Fibroblast of lung (primary cell): ENCODE data around the gene GDF9. TPM values are rescaled to one million over a fixed set of nuclear protein-coding genes. Genes with fewer than 3 reads are reported as not detected.
"Not testable (repeated sequence)": the region's sequence is repeated elsewhere in the genome, so short reads cannot be mapped to it uniquely, and the experiment has no call there.

Experiments used
- DNase-seq, 2 donors: peaks; one replicate each; pipeline versions ENCODE4 v3.0.0 to v3.0.0-alpha.2; 2010; ENCODE audit warnings: low read depth in 2 of 2
- H2AFZ ChIP-seq: 2 replicates; pipeline ENCODE4 v1.5.1; 2012; ENCODE audit warnings: low read length, control low read depth, inconsistent platforms
- H3K27ac ChIP-seq: 2 replicates; pipeline ENCODE4 v1.5.1; 2011; ENCODE audit warnings: low read length, control low read depth; ENCODE audit not compliant: insufficient read depth
- H3K27me3 ChIP-seq: 2 replicates; pipeline ENCODE4 v1.5.1; 2011; ENCODE audit warnings: mild to moderate bottlenecking, low read length; ENCODE audit not compliant: control insufficient read depth, insufficient read depth
- H3K36me3 ChIP-seq: 2 replicates; pipeline ENCODE4 v1.5.1; 2011; ENCODE audit warnings: low read length; ENCODE audit not compliant: control insufficient read depth, insufficient read depth
- H3K4me1 ChIP-seq: 2 replicates; pipeline ENCODE4 v1.5.1; 2011; ENCODE audit warnings: low read length; ENCODE audit not compliant: control insufficient read depth, insufficient read depth; ENCODE audit errors: extremely low read depth
- H3K4me2 ChIP-seq: 2 replicates; pipeline ENCODE4 v1.5.1; 2011; ENCODE audit warnings: low read length, control low read depth; ENCODE audit not compliant: insufficient read depth; ENCODE audit errors: extremely low read depth
- H3K4me3 ChIP-seq, 4 experiments: fragments of 200-600 bp in 1 of 4; sonication (generic) in 1 of 4; replicated peaks in 1 of 4; 2 replicates each; pipeline ENCODE4 v1.5.1; 2011 to 2016; ENCODE audit warnings: low read length in 4 of 4, low read depth in 3 of 4, mild to moderate bottlenecking in 3 of 4, control low read depth in 2 of 4, inconsistent platforms in 1 of 4, mixed read lengths in 1 of 4; ENCODE audit not compliant: insufficient read depth in 1 of 4; ENCODE audit errors: control extremely low read depth in 1 of 4
- H3K79me2 ChIP-seq: 2 replicates; pipeline ENCODE4 v1.5.1; 2012; ENCODE audit warnings: mild to moderate bottlenecking, low read length, inconsistent platforms; ENCODE audit not compliant: control insufficient read depth, insufficient read depth
- H3K9ac ChIP-seq: 2 replicates; pipeline ENCODE4 v1.5.1; 2011; ENCODE audit warnings: mild to moderate bottlenecking, low read length, control low read depth; ENCODE audit not compliant: insufficient read depth
- H3K9me3 ChIP-seq: 2 replicates; pipeline ENCODE4 v1.5.1; 2012; ENCODE audit warnings: low read depth, low read length; ENCODE audit not compliant: control insufficient read depth, insufficient read depth
- H4K20me1 ChIP-seq: 2 replicates; pipeline ENCODE4 v1.5.1; 2011; ENCODE audit warnings: low read length; ENCODE audit not compliant: control insufficient read depth, insufficient read depth; ENCODE audit errors: extremely low read depth
- EZH2 ChIP-seq: IDR thresholded peaks from 2 replicates; pipeline ENCODE4 v1.5.1; 2012; ENCODE audit warnings: low read length, control low read depth, mild to moderate bottlenecking; ENCODE audit errors: missing control alignments
- polyA plus RNA-seq, 2 donors: library from polyadenylated mRNA; depleted of rRNA in 1 of 2; stranded (reverse) in 1 of 2; unstranded in 1 of 2; fragments of >200 nt; gene quantifications; 2 replicates each; pipeline ENCODE4 v1.2.1, GENCODE V29; 2011 to 2012; ENCODE audit warnings: missing spikeins in 1 of 2
- total RNA-seq: library from RNA; depleted of rRNA; stranded (reverse); fragments of >200 nt; gene quantifications from 2 replicates; pipeline ENCODE4 v1.2.1, GENCODE V29; 2014
- TF ChIP-seq, protein P1 (sequence below), 2 donors: IDR thresholded peaks in 1 of 2; conservative IDR thresholded peaks in 1 of 2; 1 replicate in 1 of 2; 2 replicates in 1 of 2; pipeline ENCODE4 v1.5.1; 2011 to 2012; ENCODE audit warnings: low read length in 2 of 2, control low read depth in 1 of 2, inconsistent platforms in 1 of 2, low read depth in 1 of 2, mild to moderate bottlenecking in 1 of 2

The GDF9 gene
- total and polyA plus RNA-seq, 2 donors (not counting 1 experiment from before 2014, with no cell fraction given) = 0.11 to 0.17 TPM

DNA sequence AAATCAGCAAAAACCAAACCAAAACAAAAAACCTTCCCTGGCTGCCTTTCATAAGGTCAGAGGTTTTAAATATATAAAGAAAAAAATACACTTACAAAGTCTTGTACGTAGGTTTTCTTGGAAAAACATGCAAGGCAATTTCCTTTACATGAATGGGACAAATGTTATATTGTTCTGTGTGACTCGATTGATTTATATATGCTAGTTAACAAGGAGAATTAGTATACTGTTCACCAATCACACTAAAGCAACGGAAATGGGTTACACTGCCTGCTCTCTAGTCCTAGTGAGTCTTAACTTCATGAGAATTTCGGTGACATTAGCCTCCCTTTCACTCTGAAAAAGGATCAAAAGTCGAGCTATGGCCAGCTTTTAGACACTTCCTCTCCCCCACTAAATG lies 5.5 kb downstream of the GDF9 start:
- no peak for TF ChIP-seq EZH2
- TF ChIP-seq, protein P1, sequence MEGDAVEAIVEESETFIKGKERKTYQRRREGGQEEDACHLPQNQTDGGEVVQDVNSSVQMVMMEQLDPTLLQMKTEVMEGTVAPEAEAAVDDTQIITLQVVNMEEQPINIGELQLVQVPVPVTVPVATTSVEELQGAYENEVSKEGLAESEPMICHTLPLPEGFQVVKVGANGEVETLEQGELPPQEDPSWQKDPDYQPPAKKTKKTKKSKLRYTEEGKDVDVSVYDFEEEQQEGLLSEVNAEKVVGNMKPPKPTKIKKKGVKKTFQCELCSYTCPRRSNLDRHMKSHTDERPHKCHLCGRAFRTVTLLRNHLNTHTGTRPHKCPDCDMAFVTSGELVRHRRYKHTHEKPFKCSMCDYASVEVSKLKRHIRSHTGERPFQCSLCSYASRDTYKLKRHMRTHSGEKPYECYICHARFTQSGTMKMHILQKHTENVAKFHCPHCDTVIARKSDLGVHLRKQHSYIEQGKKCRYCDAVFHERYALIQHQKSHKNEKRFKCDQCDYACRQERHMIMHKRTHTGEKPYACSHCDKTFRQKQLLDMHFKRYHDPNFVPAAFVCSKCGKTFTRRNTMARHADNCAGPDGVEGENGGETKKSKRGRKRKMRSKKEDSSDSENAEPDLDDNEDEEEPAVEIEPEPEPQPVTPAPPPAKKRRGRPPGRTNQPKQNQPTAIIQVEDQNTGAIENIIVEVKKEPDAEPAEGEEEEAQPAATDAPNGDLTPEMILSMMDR (conservative IDR thresholded peaks at IDR 0.05 in 1 of 2, IDR thresholded peaks at IDR 0.05 in 1 of 2; ENCODE audit: low read depth in 1 of 2, low read length in 2 of 2) = no peak
- no peaks in the 10 kb centered on the region for H3K79me2 ChIP-seq
- no peaks in the 10 kb centered on the region for H3K27me3 ChIP-seq
- no peak overlapping the region for H3K27ac ChIP-seq
- H3K36me3 ChIP-seq = no peaks in the 10 kb centered on the region
- H3K4me1 ChIP-seq = peaks cover 4% of the 10 kb centered on the region
- DNase-seq = no peak
- H4K20me1 ChIP-seq = no peaks in the 10 kb centered on the region
- no peaks in the 10 kb centered on the region for H3K9me3 ChIP-seq
- H3K9ac ChIP-seq = no peak overlapping the region
- no peak overlapping the region for H3K4me2 ChIP-seq
- no peak overlapping the region for H2AFZ ChIP-seq
- no peak overlapping the region for H3K4me3 ChIP-seq

GRCh38 chr5:132859889-132860437 lies 6.3 kb downstream of the GDF9 start:
- H3K79me2 ChIP-seq = no peaks in the 10 kb centered on the region
- H3K27ac ChIP-seq = no peak overlapping the region
- H3K27me3 ChIP-seq = no peaks in the 10 kb centered on the region
- peaks cover 4% of the 10 kb centered on the region for H3K4me1 ChIP-seq
- DNase-seq = no peak
- no peak overlapping the region for H2AFZ ChIP-seq
- no peaks in the 10 kb centered on the region for H4K20me1 ChIP-seq
- H3K9ac ChIP-seq = no peak overlapping the region
- H3K36me3 ChIP-seq = no peaks in the 10 kb centered on the region
- H3K4me3 ChIP-seq = no peak overlapping the region
- H3K4me2 ChIP-seq = no peak overlapping the region
- TF ChIP-seq EZH2 = no peak
- TF ChIP-seq, protein P1 (conservative IDR thresholded peaks at IDR 0.05 in 1 of 2, IDR thresholded peaks at IDR 0.05 in 1 of 2; ENCODE audit: low read depth in 1 of 2, low read length in 2 of 2) = no peak
- H3K9me3 ChIP-seq = no peaks in the 10 kb centered on the region

DNA sequence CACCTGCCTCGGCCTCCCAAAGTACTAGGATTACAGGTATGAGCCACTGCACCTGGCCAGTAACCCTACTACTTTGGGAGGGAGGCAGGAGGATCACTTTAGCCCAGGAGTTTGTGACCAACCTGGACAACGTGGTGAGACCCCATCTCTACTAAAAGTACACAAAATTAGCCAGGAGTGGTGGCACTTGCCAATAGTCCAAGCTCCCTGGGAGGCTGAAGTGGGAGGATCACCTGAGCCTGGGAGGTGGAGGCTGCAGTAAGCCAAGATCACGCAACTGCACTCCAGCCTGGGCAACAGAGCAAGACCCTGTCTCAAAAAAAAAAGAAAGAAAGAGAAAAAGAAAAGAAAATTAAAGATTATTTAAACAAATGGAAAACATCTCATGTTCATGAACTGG lies 10.3 kb downstream of the GDF9 start:
- Histone ChIP-seq H3K79me2 (no peaks in the 10 kb centered on the region), H3K4me1 (peaks cover 4% of the 10 kb centered on the region), H3K9me3 (no peaks in the 10 kb centered on the region), H3K4me3 (no peak overlapping the region), H2AFZ (no peak overlapping the region), H3K9ac (no peak overlapping the region), H3K4me2 (no peak overlapping the region), H3K27me3 (no peaks in the 10 kb centered on the region), H3K27ac (no peak overlapping the region), H4K20me1 (no peaks in the 10 kb centered on the region), H3K36me3 (no peaks in the 10 kb centered on the region)
- no peak for DNase-seq
- TF ChIP-seq, protein P1 (conservative IDR thresholded peaks at IDR 0.05 in 1 of 2, IDR thresholded peaks at IDR 0.05 in 1 of 2; ENCODE audit: low read depth in 1 of 2, low read length in 2 of 2) = no peak
- no peak for TF ChIP-seq EZH2

DNA sequence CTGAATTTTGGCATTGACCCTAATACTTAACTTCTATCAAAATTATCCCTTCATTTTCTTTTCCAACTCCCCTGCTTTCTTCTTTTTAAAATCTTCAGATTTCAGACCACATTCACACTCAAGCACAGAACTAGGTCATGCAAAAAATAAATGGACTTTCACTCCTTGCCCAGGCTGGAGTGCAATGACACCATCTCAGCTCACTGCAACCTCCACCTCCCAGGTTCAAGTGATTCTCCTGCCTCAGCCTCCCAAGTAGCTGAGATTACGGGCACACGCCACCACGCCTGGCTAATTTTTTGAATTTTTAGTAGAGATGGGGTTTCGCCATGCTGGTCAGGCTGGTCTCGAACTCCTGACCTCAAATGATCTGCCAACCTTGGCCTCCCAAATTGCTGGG lies 11.3 kb downstream of the GDF9 start:
- H3K9me3 ChIP-seq, DNase-seq, H2AFZ ChIP-seq: not testable (repeated sequence)

More for the DNA sequence above, 11.3 kb downstream of the GDF9 start:
- H3K27ac ChIP-seq, H3K4me1 ChIP-seq, H4K20me1 ChIP-seq, H3K9ac ChIP-seq, H3K36me3 ChIP-seq, H3K27me3 ChIP-seq, H3K4me3 ChIP-seq, H3K79me2 ChIP-seq, H3K4me2 ChIP-seq: not testable (repeated sequence)
